Diencephalon (tissue), 1 donor: ENCODE results near the gene PACSIN1. TPM values are rescaled to one million over a fixed set of nuclear protein-coding genes. Genes with fewer than 3 reads are reported as not detected.

Source experiments
- total RNA-seq: library from RNA; depleted of rRNA; stranded (reverse); fragments of >200 nt; gene quantifications from one replicate; pipeline ENCODE4 v1.2.3, GENCODE V29; 2014

PACSIN1 gene
- 13.6 TPM for total RNA-seq

GRCh38 chr6:34465531-34466241 lies at the start of gene PACSIN1:
PACSIN1 (plus strand) TSS chr6:34466076; CDS start chr6:34526306, 60,230 bp downstream.

GRCh38 chr6:34425498-34426410 lies 40.1 kb upstream of the PACSIN1 start, which contains the start of gene RPS10:
RPS10 (minus strand) TSS chr6:34426069; CDS start chr6:34425221, 848 bp downstream.

GRCh38 chr6:34556031-34556471 lies 90.2 kb downstream of the PACSIN1 start, which contains the start of gene SPDEF:
SPDEF (minus strand) TSS chr6:34556329; CDS start chr6:34544455, 11,874 bp downstream.

Other genes starting within 250 kb of the PACSIN1 start
- gene HMGA1, start 229.2 kb upstream of the PACSIN1 start, total RNA-seq = 35.8 TPM
- 26.3 TPM for gene SMIM29, start 217.1 kb upstream of the PACSIN1 start, total RNA-seq
- gene NUDT3, start 73.4 kb upstream of the PACSIN1 start, total RNA-seq = 149 TPM
- gene RPS10, start 40.0 kb upstream of the PACSIN1 start, total RNA-seq = 835 TPM
- gene SPDEF, start 90.3 kb downstream of the PACSIN1 start, total RNA-seq = not detected
- gene ILRUN, start 230.7 kb downstream of the PACSIN1 start, total RNA-seq = 37.1 TPM